HepG2 (cell line): ENCODE measurements around the gene TMEM107. TPM values are rescaled to one million over a fixed set of nuclear protein-coding genes. Genes with fewer than 3 reads are reported as not detected.

ENCODE experiments used
- BORCS8-MEF2B ChIP-seq: sonication (generic); formaldehyde crosslinking; IDR thresholded peaks from 2 replicates; pipeline ENCODE4 v1.8.0; 2022; ENCODE audit warnings: mild to moderate bottlenecking, missing genetic modification reagents
- DDIT3 ChIP-seq: sonication (generic); formaldehyde crosslinking; IDR thresholded peaks from 2 replicates; pipeline ENCODE4 v1.4.0; 2020; ENCODE audit warnings: mild to moderate bottlenecking, missing genetic modification reagents
- ETS1 ChIP-seq: sonication (generic); formaldehyde crosslinking; IDR thresholded peaks from 2 replicates; pipeline ENCODE4 v1.4.0; 2020; ENCODE audit warnings: missing genetic modification reagents
- GZF1 ChIP-seq: sonication (generic); formaldehyde crosslinking; IDR thresholded peaks from 2 replicates; pipeline ENCODE4 v1.5.1; 2020; ENCODE audit warnings: mild to moderate bottlenecking, missing genetic modification reagents
- HMGXB3 ChIP-seq: sonication (generic); formaldehyde crosslinking; IDR thresholded peaks from 2 replicates; pipeline ENCODE4 v1.4.0; 2020; ENCODE audit warnings: missing genetic modification reagents, borderline replicate concordance
- HNRNPL ChIP-seq: fragments of 200-400 bp; formaldehyde crosslinking; IDR thresholded peaks from 2 replicates; pipeline ENCODE4 v1.6.1; 2017; ENCODE audit warnings: mild to moderate bottlenecking, low read depth, low read length
- KMT2A ChIP-seq: sonication (generic); formaldehyde crosslinking; IDR thresholded peaks from 2 replicates; pipeline ENCODE4 v1.4.0; 2020; ENCODE audit warnings: missing genetic modification reagents
- NRL ChIP-seq: sonication (generic); formaldehyde crosslinking; IDR thresholded peaks from 2 replicates; pipeline ENCODE4 v1.5.0; 2020; ENCODE audit warnings: missing genetic modification reagents, mild to moderate bottlenecking, moderate library complexity, borderline replicate concordance
- PRDM10 ChIP-seq: sonication (generic); formaldehyde crosslinking; IDR thresholded peaks from 2 replicates; pipeline ENCODE4 v1.4.0; 2020; ENCODE audit warnings: low read depth, missing genetic modification reagents
- RNF219 ChIP-seq: sonication (generic); formaldehyde crosslinking; IDR thresholded peaks from 2 replicates; pipeline ENCODE4 v1.5.0; 2020; ENCODE audit warnings: mild to moderate bottlenecking, missing genetic modification reagents
- SAFB2 ChIP-seq: sonication (generic); formaldehyde crosslinking; IDR thresholded peaks from 2 replicates; pipeline ENCODE4 v1.5.1; 2020; ENCODE audit warnings: missing genetic modification reagents, low read depth, mild to moderate bottlenecking, borderline replicate concordance
- SP4 ChIP-seq: sonication (generic); formaldehyde crosslinking; IDR thresholded peaks from 2 replicates; pipeline ENCODE4 v1.8.1; 2023; ENCODE audit warnings: mild to moderate bottlenecking, missing genetic modification reagents
- XRCC5 ChIP-seq: fragments of 200-400 bp; formaldehyde crosslinking; optimal IDR thresholded peaks from 2 replicates; pipeline ENCODE3; 2017; ENCODE audit warnings: mild to moderate bottlenecking, low read length
- ZGPAT ChIP-seq: IDR thresholded peaks from 2 replicates; pipeline ENCODE4 v1.6.1; 2016; ENCODE audit warnings: mild to moderate bottlenecking
- ZNF724P ChIP-seq: sonication (generic); formaldehyde crosslinking; IDR thresholded peaks from 2 replicates; pipeline ENCODE4 v1.8.0; 2022; ENCODE audit warnings: missing genetic modification reagents, borderline replicate concordance
- ZSCAN30 ChIP-seq: sonication (generic); formaldehyde crosslinking; IDR thresholded peaks from 2 replicates; pipeline ENCODE4 v1.5.0; 2020; ENCODE audit warnings: mild to moderate bottlenecking, missing genetic modification reagents
- polyA plus RNA-seq, 8 experiments: library from polyadenylated mRNA; depleted of rRNA in 3 of 8; stranded (reverse) in 7 of 8; unstranded in 1 of 8; fragments of >200 nt; fragmentation: Illumina TruSeq in 4 of 8; extraction: Trizol in 4 of 8; gene quantifications; 2 replicates each; pipeline versions ENCODE4 v1.2.1 to v1.2.3, GENCODE V29; 2011 to 2016; ENCODE audit warnings: low read depth in 4 of 8, missing spikeins in 1 of 8, mixed read lengths in 1 of 8; ENCODE audit not compliant: insufficient read depth in 1 of 8
- total RNA-seq, 5 experiments: library from RNA; depleted of rRNA; stranded (reverse); fragments of >200 nt; fragmentation: Illumina TruSeq; extraction: Trizol; gene quantifications; 2 replicates each; pipeline ENCODE4 v1.2.3, GENCODE V29; 2016; ENCODE audit warnings: low read depth in 1 of 5

Gene TMEM107
- total and polyA plus RNA-seq, 2 of the 13 experiments (the other 11 are each of a cell fraction or from before 2014, with no cell fraction given): 7.2 to 15.3 TPM

GRCh38 chr17:8175795-8176196, 384 bp downstream of the TMEM107 start (continued):
- 0 out of 2 replicates have a peak, but pooled peaks have one; percentile 46 for TF ChIP-seq RNF219 (CRISPR knock-in tag)
- peak; percentile 95 for TF ChIP-seq GZF1 (CRISPR knock-in tag)
- no peak for TF ChIP-seq ZNF724P
- no peak for TF ChIP-seq SAFB2 (CRISPR knock-in tag)
- no peak for TF ChIP-seq HMGXB3 (CRISPR knock-in tag)
- 0 out of 2 replicates have a peak, but pooled peaks have one; percentile 14 for TF ChIP-seq NRL (CRISPR knock-in tag)
- TF ChIP-seq PRDM10 (CRISPR knock-in tag): peak; percentile 93
- no peak for TF ChIP-seq ZGPAT
- TF ChIP-seq KMT2A (CRISPR knock-in tag): peak; percentile 3; the same call in 1 of the 2 replicates
- peak; percentile 3 for TF ChIP-seq XRCC5
- TF ChIP-seq ZSCAN30 (CRISPR knock-in tag): 0 out of 2 replicates have a peak, but pooled peaks have one; percentile 40
- TF ChIP-seq SP4: 0 out of 2 replicates have a peak, but pooled peaks have one; percentile 22
- TF ChIP-seq ETS1: no peak
- no peak for TF ChIP-seq DDIT3 (CRISPR knock-in tag)
- 0 out of 2 replicates have a peak, but pooled peaks have one; percentile 8 for TF ChIP-seq BORCS8-MEF2B (CRISPR knock-in tag)
- TF ChIP-seq HNRNPL: no peak
